BLaER1 treated with 17β-estradiol and CSF1 and Interleukin-3, amounts not matched to agents 10 nM and 100 nM (cell line): ENCODE measurements around the gene SMPDL3B.

Experiments used
- H3K27ac ChIP-seq, 11 experiments: shearing (Covaris generic); formaldehyde crosslinking; 2 replicates each; pipeline ENCODE4 v1.8.1; 2022
- H3K27me3 ChIP-seq, 11 experiments: shearing (Covaris generic); formaldehyde crosslinking; 2 replicates each; pipeline ENCODE4 v1.8.1; 2022
- H3K36me3 ChIP-seq, 11 experiments: shearing (Covaris generic); formaldehyde crosslinking; 2 replicates each; pipeline ENCODE4 v1.8.1; 2022
- H3K4me1 ChIP-seq, 10 experiments: shearing (Covaris generic); formaldehyde crosslinking; 2 replicates each; pipeline ENCODE4 v1.8.1; 2022
- H3K4me2 ChIP-seq, 11 experiments: shearing (Covaris generic); formaldehyde crosslinking; 2 replicates each; pipeline ENCODE4 v1.8.1; 2022
- H3K4me3 ChIP-seq, 10 experiments: shearing (Covaris generic); formaldehyde crosslinking; 2 replicates each; pipeline ENCODE4 v1.8.1; 2022
- H3K9ac ChIP-seq, 11 experiments: shearing (Covaris generic); formaldehyde crosslinking; 2 replicates each; pipeline ENCODE4 v1.8.1; 2022
- H3K9me3 ChIP-seq, 11 experiments: shearing (Covaris generic); formaldehyde crosslinking; replicated peaks in 1 of 11; 2 replicates each; pipeline ENCODE4 v1.8.1; 2022
- H4K20me1 ChIP-seq, 11 experiments: shearing (Covaris generic); formaldehyde crosslinking; 2 replicates each; pipeline ENCODE4 v1.8.1; 2022
- Cebpa-rat ChIP-seq, 11 experiments: shearing (Covaris generic); IDR thresholded peaks; 2 replicates each; pipeline ENCODE4 v1.8.1; 2022

The SMPDL3B gene

GRCh38 chr1:27945020-27945419 lies 10.2 kb downstream of the SMPDL3B start:
- H4K20me1 ChIP-seq: no peaks in the 10 kb centered on the region
- H3K27me3 ChIP-seq: no peaks in the 10 kb centered on the region
- peak overlapping the region in 10 of 11 experiments; percentile 2 to 91 (median 76); a peak in 17 of 22 replicates for H3K27ac ChIP-seq
- H3K4me2 ChIP-seq: peak overlapping the region in 5 of 11 experiments; percentile 2 to 86 (median 72); a peak in 7 of 22 replicates
- no peak for TF ChIP-seq Cebpa-rat (IDR thresholded peaks at IDR 0.05)
- H3K9ac ChIP-seq: peak overlapping the region in 6 of 11 experiments; percentile 10 to 71 (median 47); a peak in 7 of 22 replicates
- H3K4me1 ChIP-seq: peaks cover 0 to 73% (median 46%) of the 10 kb centered on the region in 10 experiments; a peak in 17 of 20 replicates
- H3K9me3 ChIP-seq: no peaks in the 10 kb centered on the region
- H3K36me3 ChIP-seq: no peaks in the 10 kb centered on the region
- no peak overlapping the region for H3K4me3 ChIP-seq

- no peak for TF ChIP-seq Cebpa-rat (IDR thresholded peaks at IDR 0.05)
- H3K27me3 ChIP-seq: no peaks in the 10 kb centered on the region
- no peaks in the 10 kb centered on the region for H3K9me3 ChIP-seq
- no peak overlapping the region for H3K4me2 ChIP-seq
- peaks cover 0 to 33% (median 14%) of the 10 kb centered on the region in 10 experiments; a peak in 16 of 20 replicates for H3K4me1 ChIP-seq
- H3K9ac ChIP-seq: no peak overlapping the region
- no peak overlapping the region for H3K4me3 ChIP-seq
- H3K27ac ChIP-seq: peak overlapping the region in 2 of 11 experiments; percentile 5 to 7; a peak in 2 of 22 replicates
- H4K20me1 ChIP-seq: no peaks in the 10 kb centered on the region
- no peaks in the 10 kb centered on the region for H3K36me3 ChIP-seq
These were observed 14.2 kb downstream of the SMPDL3B start for GRCh38 chr1:27949027-27949426.

GRCh38 chr1:27951396-27951795 lies 16.6 kb downstream of the SMPDL3B start:
- no peaks in the 10 kb centered on the region for H4K20me1 ChIP-seq
- no peak overlapping the region for H3K4me3 ChIP-seq
- peaks cover 0 to 9% (median 0%) of the 10 kb centered on the region in 10 experiments; a peak in 6 of 20 replicates for H3K4me1 ChIP-seq
- no peak for TF ChIP-seq Cebpa-rat (IDR thresholded peaks at IDR 0.05)
- no peaks in the 10 kb centered on the region for H3K36me3 ChIP-seq
- no peak overlapping the region for H3K27ac ChIP-seq
- H3K27me3 ChIP-seq: no peaks in the 10 kb centered on the region
- H3K4me2 ChIP-seq: no peak overlapping the region
- H3K9ac ChIP-seq: no peak overlapping the region
- H3K9me3 ChIP-seq: no peaks in the 10 kb centered on the region

GRCh38 chr1:27952147-27952546 lies 17.3 kb downstream of the SMPDL3B start:
- Histone ChIP-seq H3K4me2 (no peak overlapping the region), H3K27ac (no peak overlapping the region), H3K4me3 (no peak overlapping the region), H3K36me3 (no peaks in the 10 kb centered on the region), H3K9ac (no peak overlapping the region), H3K27me3 (no peaks in the 10 kb centered on the region), H4K20me1 (no peaks in the 10 kb centered on the region), H3K4me1 (peaks cover 0 to 2% (median 0%) of the 10 kb centered on the region in 10 experiments; a peak in 1 of 20 replicates), H3K9me3 (no peaks in the 10 kb centered on the region)
- TF ChIP-seq Cebpa-rat (IDR thresholded peaks at IDR 0.05): no peak

GRCh38 chr1:27954186-27954585 lies 19.4 kb downstream of the SMPDL3B start:
- H3K4me3 ChIP-seq: no peak overlapping the region
- H3K27me3 ChIP-seq: no peaks in the 10 kb centered on the region
- no peaks in the 10 kb centered on the region for H3K36me3 ChIP-seq
- no peak overlapping the region for H3K9ac ChIP-seq
- H3K4me2 ChIP-seq: no peak overlapping the region
- no peak overlapping the region for H3K27ac ChIP-seq
- no peak for TF ChIP-seq Cebpa-rat (IDR thresholded peaks at IDR 0.05)
- no peaks in the 10 kb centered on the region for H3K9me3 ChIP-seq
- no peaks in the 10 kb centered on the region for H4K20me1 ChIP-seq
- H3K4me1 ChIP-seq: peaks cover 9 to 14% (median 10%) of the 10 kb centered on the region in 10 experiments

- Histone ChIP-seq H3K27ac (no peak overlapping the region), H4K20me1 (no peaks in the 10 kb centered on the region; a peak in 1 of 22 replicates), H3K36me3 (no peaks in the 10 kb centered on the region), H3K4me2 (no peak overlapping the region), H3K4me3 (no peak overlapping the region), H3K4me1 (peaks cover 12 to 20% (median 15%) of the 10 kb centered on the region in 10 experiments), H3K9ac (no peak overlapping the region), H3K9me3 (no peaks in the 10 kb centered on the region), H3K27me3 (no peaks in the 10 kb centered on the region)
- no peak for TF ChIP-seq Cebpa-rat (IDR thresholded peaks at IDR 0.05)
These were observed 20.3 kb downstream of the SMPDL3B start for GRCh38 chr1:27955076-27955475.

- Histone ChIP-seq H3K27ac (no peak overlapping the region), H3K4me3 (no peak overlapping the region), H3K9me3 (no peaks in the 10 kb centered on the region), H3K9ac (no peak overlapping the region), H3K4me2 (no peak overlapping the region), H3K4me1 (peaks cover 29 to 37% (median 31%) of the 10 kb centered on the region in 10 experiments), H3K27me3 (no peaks in the 10 kb centered on the region), H3K36me3 (no peaks in the 10 kb centered on the region), H4K20me1 (peaks cover 0 to 17% (median 5%) of the 10 kb centered on the region in 11 experiments; a peak in 8 of 22 replicates)
- no peak for TF ChIP-seq Cebpa-rat (IDR thresholded peaks at IDR 0.05)
These were observed 22.0 kb downstream of the SMPDL3B start for GRCh38 chr1:27956761-27957160.

GRCh38 chr1:27957655-27958054 lies 22.9 kb downstream of the SMPDL3B start:
- Histone ChIP-seq H4K20me1 (peaks cover 0 to 25% (median 8%) of the 10 kb centered on the region in 11 experiments; a peak in 9 of 22 replicates), H3K36me3 (peaks cover 0 to 5% (median 0%) of the 10 kb centered on the region in 11 experiments; a peak in 1 of 22 replicates), H3K4me1 (peaks cover 32 to 42% (median 38%) of the 10 kb centered on the region in 10 experiments), H3K9ac (no peak overlapping the region), H3K27me3 (no peaks in the 10 kb centered on the region), H3K9me3 (no peaks in the 10 kb centered on the region), H3K4me3 (no peak overlapping the region), H3K4me2 (no peak overlapping the region), H3K27ac (no peak overlapping the region)
- TF ChIP-seq Cebpa-rat (IDR thresholded peaks at IDR 0.05): no peak

GRCh38 chr1:27958513-27958912 lies 23.7 kb downstream of the SMPDL3B start:
- H3K27ac ChIP-seq: peak overlapping the region in 1 of 11 experiments; percentile 79; a peak in 1 of 22 replicates
- TF ChIP-seq Cebpa-rat (IDR thresholded peaks at IDR 0.05): no peak
- no peaks in the 10 kb centered on the region for H3K27me3 ChIP-seq
- no peak overlapping the region; a peak in 1 of 22 replicates for H3K9ac ChIP-seq
- H3K36me3 ChIP-seq: peaks cover 2 to 13% (median 5%) of the 10 kb centered on the region in 11 experiments; a peak in 15 of 22 replicates
- H3K4me2 ChIP-seq: peak overlapping the region; percentile 91 to 100 (median 97)
- peaks cover 32 to 43% (median 38%) of the 10 kb centered on the region in 10 experiments for H3K4me1 ChIP-seq
- peaks cover 0 to 30% (median 8%) of the 10 kb centered on the region in 11 experiments; a peak in 11 of 22 replicates for H4K20me1 ChIP-seq
- no peaks in the 10 kb centered on the region for H3K9me3 ChIP-seq
- no peak overlapping the region for H3K4me3 ChIP-seq
